ENCODE measurements around the gene ACMSD.
"Not testable (repeated sequence)": the region's sequence is repeated elsewhere in the genome, so short reads cannot be mapped to it uniquely, and the experiment has no call there.

Gene ACMSD

GRCh38 chr2:134838143-134838620 lies at the start of gene ACMSD:
ACMSD (plus strand) TSS chr2:134838616; CDS start chr2:134838683, 67 bp downstream.
- no peak for DNase-seq

GRCh38 chr2:134790487-134790886 lies 47.9 kb upstream of the ACMSD start:
- DNase-seq, result no peak

- no peak for DNase-seq
These were observed 46.8 kb upstream of the ACMSD start for GRCh38 chr2:134791616-134792015.

- DNase-seq, result no peak
These were observed 46.2 kb upstream of the ACMSD start for GRCh38 chr2:134792186-134792585.

- DNase-seq, result no peak
These were observed 42.7 kb upstream of the ACMSD start for GRCh38 chr2:134795765-134796164.

GRCh38 chr2:134796373-134796772 lies 42.0 kb upstream of the ACMSD start:
- no peak for DNase-seq

GRCh38 chr2:134799936-134800335 lies 38.5 kb upstream of the ACMSD start:
- no peak for DNase-seq

GRCh38 chr2:134800341-134800740 lies 38.1 kb upstream of the ACMSD start:
- no peak for DNase-seq

GRCh38 chr2:134803609-134804405 lies 34.6 kb upstream of the ACMSD start:
- not testable (repeated sequence) for DNase-seq

GRCh38 chr2:134815741-134816140 lies 22.7 kb upstream of the ACMSD start:
- no peak for DNase-seq

GRCh38 chr2:134818321-134818720 lies 20.1 kb upstream of the ACMSD start:
- DNase-seq, result no peak

- no peak for DNase-seq
These were observed 19.1 kb upstream of the ACMSD start for GRCh38 chr2:134819334-134819733.

- DNase-seq, result no peak
These were observed 15.0 kb upstream of the ACMSD start for GRCh38 chr2:134823431-134823830.

- DNase-seq, result no peak
These were observed 14.6 kb upstream of the ACMSD start for GRCh38 chr2:134823832-134824231.

GRCh38 chr2:134825716-134826115 lies 12.7 kb upstream of the ACMSD start:
- not testable (repeated sequence) for DNase-seq

- no peak for DNase-seq
These were observed 2.9 kb upstream of the ACMSD start for GRCh38 chr2:134835471-134835870.

- no peak for DNase-seq
These were observed 1.4 kb upstream of the ACMSD start for GRCh38 chr2:134836986-134837385.

- DNase-seq, result no peak
These were observed 1.2 kb downstream of the ACMSD start for GRCh38 chr2:134839649-134840048.

GRCh38 chr2:134842930-134843490 lies 4.6 kb downstream of the ACMSD start:
- no peak for DNase-seq

GRCh38 chr2:134843968-134844367 lies 5.6 kb downstream of the ACMSD start:
- no peak for DNase-seq

GRCh38 chr2:134845028-134845427 lies 6.6 kb downstream of the ACMSD start:
- DNase-seq, result no peak

- DNase-seq, result no peak
These were observed 7.3 kb downstream of the ACMSD start for GRCh38 chr2:134845719-134846118.

GRCh38 chr2:134846213-134846612 lies 7.8 kb downstream of the ACMSD start:
- no peak for DNase-seq

GRCh38 chr2:134847582-134847981 lies 9.2 kb downstream of the ACMSD start:
- not testable (repeated sequence) for DNase-seq
